Astrocyte of the spinal cord (primary cell): ENCODE measurements around the gene EPX.

Experiments used
- DNase-seq: peaks from one replicate; pipeline ENCODE4 v3.0.0; 2011; ENCODE audit warnings: low read depth, low spot score
- H3K4me3 ChIP-seq: 2 replicates; pipeline ENCODE4 v1.5.1; 2011; ENCODE audit warnings: low read depth, mild to moderate bottlenecking, low read length, moderate library complexity
- CTCF ChIP-seq: IDR thresholded peaks from 2 replicates; pipeline ENCODE4 v1.5.1; 2012; ENCODE audit warnings: low read depth, mild to moderate bottlenecking, low read length, inconsistent platforms
- in situ Hi-C: cut with HindIII; loops from 2 replicates; pipeline ENCODE4 v1.10.0; 2017; ENCODE audit warnings: low sequenced_read_pairs

Gene EPX

DNA sequence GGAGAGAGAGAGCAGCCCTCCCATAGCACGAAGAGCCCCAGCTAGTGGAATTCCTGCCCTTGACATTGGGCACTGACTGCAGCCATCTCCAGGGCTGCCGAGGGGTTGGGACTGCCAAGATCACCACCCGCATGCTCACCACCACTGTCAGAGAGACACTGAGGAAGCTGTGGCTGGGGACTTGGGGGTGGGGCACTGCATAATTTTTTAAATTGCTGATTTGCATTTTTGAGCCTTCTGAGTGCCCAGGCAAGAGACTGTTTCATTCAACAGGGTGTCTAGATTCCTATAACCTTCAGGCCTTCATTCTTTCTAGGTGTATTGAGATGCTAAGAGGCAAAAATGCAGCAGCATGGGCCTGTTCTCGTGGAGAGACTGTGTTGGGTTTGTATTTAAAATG lies 9.0 kb upstream of the EPX start:
- no peak overlapping the region for H3K4me3 ChIP-seq
- no peak for DNase-seq
- TF ChIP-seq CTCF = no peak
- in situ Hi-C loops = no loop called here

GRCh38 chr17:58184308-58184985 lies 8.1 kb upstream of the EPX start:
- DNase-seq = peak; percentile 67
- in situ Hi-C loops = no loop called here
- H3K4me3 ChIP-seq = no peak overlapping the region
- TF ChIP-seq CTCF = no peak

- no peak for DNase-seq
- TF ChIP-seq CTCF = no peak
- in situ Hi-C loops = no loop called here
- H3K4me3 ChIP-seq = no peak overlapping the region
These were observed 7.4 kb upstream of the EPX start for GRCh38 chr17:58184986-58185761.

- no peak for TF ChIP-seq CTCF
- H3K4me3 ChIP-seq = no peak overlapping the region
- in situ Hi-C loops = no loop called here
- DNase-seq = no peak
These were observed 5.9 kb upstream of the EPX start for GRCh38 chr17:58186591-58186990.

DNA sequence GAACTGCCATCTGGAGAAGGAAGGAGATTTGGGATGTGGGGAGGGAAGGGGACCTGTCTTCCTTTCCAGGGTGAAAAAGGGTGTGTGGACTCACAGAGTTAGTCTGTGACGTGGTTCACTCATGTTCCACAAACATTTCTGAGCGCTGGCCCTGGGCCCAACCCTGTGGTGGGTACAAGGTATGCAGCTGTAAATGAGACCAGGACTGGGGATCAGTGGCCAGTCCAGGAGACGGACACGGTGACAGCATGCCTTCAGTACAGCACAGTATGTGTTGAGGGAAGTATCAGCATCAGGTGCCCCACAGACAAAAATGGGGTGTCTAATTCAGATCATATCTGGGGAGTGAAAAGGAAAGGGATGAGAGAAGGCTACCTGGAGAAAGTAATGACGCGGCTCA lies 5.5 kb upstream of the EPX start:
- H3K4me3 ChIP-seq = no peak overlapping the region
- DNase-seq = no peak
- in situ Hi-C loops = no loop called here
- no peak for TF ChIP-seq CTCF

- DNase-seq = no peak
- no peak overlapping the region for H3K4me3 ChIP-seq
- no peak for TF ChIP-seq CTCF
- in situ Hi-C loops = no loop called here
These were observed 4.9 kb upstream of the EPX start for GRCh38 chr17:58187675-58188074.
